Amygdala (tissue), 56 donors: ENCODE data around the gene DBP.

ENCODE experiments used
- DNase-seq, 56 donors: peaks; one replicate each; lab custom pipeline; 2025; lab: John Stamatoyannopoulos, UW

The DBP gene

DNA sequence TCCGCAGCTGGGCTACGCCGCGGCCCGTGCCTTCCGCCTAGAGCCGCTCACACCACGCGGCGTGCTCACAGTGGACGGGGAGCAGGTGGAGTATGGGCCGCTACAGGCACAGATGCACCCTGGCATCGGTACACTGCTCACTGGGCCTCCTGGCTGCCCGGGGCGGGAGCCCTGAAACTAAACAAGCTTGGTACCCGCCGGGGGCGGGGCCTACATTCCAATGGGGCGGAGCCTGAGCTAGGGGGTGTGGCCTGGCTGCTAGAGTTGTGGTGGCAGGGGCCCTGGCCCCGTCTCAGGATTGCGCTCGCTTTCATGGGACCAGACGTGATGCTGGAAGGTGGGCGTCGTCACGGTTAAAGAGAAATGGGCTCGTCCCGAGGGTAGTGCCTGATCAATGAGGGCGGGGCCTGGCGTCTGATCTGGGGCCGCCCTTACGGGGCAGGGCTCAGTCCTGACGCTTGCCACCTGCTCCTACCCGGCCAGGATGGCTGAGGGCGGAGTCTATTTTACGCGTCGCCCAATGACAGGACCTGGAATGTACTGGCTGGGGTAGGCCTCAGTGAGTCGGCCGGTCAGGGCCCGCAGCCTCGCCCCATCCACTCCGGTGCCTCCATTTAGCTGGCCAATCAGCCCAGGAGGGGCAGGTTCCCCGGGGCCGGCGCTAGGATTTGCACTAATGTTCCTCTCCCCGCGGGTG is 7.4 kb downstream of the DBP start:
- peak in 25 of 56 donors; percentile 23 to 69 (median 50) for DNase-seq

DNA sequence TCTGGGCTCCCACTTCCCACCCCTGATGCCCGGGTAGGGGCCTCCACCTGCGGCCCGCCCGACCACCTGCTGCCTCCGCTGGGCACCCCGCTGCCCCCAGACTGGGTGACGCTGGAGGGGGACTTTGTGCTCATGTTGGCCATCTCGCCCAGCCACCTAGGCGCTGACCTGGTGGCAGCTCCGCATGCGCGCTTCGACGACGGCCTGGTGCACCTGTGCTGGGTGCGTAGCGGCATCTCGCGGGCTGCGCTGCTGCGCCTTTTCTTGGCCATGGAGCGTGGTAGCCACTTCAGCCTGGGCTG is 7.9 kb downstream of the DBP start:
- DNase-seq: peak in 1 of 56 donors; percentile 61

DNA sequence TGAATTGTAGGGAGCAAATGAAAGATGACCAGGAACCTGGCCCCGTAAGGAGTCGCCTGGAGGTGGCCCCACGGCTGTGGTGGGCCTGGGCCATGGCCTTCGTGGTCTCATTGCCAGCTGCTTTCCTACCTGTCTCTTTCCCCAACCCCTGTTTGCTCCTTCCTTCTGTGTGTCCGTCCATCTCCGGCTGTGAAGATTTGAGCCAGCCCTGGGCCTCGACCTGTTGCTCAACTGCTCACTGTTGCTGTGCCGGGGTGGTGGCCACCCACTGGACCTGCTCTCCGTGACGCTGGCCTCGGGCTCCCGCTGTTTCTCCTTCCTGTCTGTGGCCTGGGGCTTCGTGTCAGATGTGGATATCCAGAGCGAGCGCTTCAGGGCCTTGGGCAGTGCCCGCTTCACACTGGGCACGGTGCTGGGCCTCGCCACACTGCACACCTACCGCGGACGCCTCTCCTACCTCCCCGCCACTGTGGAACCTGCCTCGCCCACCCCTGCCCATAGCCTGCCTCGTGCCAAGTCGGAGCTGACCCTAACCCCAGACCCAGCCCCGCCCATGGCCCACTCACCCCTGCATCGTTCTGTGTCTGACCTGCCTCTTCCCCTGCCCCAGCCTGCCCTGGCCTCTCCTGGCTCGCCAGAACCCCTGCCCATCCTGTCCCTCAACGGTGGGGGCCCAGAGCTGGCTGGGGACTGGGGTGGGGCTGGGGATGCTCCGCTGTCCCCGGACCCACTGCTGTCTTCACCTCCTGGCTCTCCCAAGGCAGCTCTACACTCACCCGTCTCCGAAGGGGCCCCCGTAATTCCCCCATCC is 8.5 kb downstream of the DBP start:
- DNase-seq: no peak

DNA sequence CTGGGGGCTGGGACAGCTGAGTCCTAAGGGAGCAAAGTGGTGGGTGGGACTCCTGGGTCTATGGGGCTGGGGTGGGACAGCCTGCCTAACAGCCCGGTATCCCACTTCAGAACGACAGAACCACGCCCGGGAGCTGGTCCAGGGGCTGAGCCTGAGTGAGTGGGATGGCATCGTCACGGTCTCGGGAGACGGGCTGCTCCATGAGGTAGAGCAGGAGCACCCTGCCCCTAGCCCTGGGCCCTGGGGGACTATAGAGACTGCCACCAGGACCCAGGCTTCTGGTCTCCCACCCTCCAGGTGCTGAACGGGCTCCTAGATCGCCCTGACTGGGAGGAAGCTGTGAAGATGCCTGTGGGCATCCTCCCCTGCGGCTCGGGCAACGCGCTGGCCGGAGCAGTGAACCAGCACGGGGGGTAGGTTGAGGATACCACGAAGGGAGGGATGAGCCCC is 9.3 kb downstream of the DBP start:
- no peak for DNase-seq

DNA sequence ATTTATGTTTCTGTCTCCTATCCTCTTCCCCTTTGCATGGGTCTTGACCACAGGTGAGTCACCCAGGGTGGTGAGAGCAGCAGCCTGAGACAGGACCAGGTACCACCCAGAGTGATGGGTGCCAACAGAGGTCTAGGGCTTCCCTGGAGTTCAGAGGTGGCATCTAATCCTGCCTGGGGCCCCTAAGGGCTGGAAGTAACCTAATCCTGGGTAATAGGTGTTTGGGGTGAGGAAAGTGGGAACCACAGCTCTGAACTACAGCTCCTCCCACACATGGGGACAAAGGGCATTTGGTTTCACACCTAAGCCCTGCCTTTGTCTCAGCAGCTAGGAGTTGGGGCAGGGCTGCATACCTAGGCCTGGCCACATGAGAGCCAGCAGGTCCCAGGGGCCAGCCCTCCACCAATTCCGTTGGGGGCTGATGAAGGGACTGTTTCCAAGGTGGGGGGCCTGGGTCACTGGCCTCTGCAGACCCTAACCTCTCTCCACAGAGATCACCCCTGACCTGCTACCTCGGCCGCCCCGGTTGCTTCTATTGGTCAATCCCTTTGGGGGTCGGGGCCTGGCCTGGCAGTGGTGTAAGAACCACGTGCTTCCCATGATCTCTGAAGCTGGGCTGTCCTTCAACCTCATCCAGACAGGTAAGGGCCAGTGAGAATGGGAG is 9.8 kb downstream of the DBP start:
- no peak for DNase-seq

DNA sequence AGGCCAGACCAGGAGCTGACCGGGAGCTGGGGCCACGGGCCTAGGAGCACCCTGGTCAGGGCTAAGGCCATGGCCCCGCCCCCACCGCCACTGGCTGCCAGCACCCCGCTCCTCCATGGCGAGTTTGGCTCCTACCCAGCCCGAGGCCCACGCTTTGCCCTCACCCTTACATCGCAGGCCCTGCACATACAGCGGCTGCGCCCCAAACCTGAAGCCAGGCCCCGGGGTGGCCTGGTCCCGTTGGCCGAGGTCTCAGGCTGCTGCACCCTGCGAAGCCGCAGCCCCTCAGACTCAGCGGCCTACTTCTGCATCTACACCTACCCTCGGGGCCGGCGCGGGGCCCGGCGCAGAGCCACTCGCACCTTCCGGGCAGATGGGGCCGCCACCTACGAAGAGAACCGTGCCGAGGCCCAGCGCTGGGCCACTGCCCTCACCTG is 11.3 kb downstream of the DBP start:
- DNase-seq: no peak

DNA sequence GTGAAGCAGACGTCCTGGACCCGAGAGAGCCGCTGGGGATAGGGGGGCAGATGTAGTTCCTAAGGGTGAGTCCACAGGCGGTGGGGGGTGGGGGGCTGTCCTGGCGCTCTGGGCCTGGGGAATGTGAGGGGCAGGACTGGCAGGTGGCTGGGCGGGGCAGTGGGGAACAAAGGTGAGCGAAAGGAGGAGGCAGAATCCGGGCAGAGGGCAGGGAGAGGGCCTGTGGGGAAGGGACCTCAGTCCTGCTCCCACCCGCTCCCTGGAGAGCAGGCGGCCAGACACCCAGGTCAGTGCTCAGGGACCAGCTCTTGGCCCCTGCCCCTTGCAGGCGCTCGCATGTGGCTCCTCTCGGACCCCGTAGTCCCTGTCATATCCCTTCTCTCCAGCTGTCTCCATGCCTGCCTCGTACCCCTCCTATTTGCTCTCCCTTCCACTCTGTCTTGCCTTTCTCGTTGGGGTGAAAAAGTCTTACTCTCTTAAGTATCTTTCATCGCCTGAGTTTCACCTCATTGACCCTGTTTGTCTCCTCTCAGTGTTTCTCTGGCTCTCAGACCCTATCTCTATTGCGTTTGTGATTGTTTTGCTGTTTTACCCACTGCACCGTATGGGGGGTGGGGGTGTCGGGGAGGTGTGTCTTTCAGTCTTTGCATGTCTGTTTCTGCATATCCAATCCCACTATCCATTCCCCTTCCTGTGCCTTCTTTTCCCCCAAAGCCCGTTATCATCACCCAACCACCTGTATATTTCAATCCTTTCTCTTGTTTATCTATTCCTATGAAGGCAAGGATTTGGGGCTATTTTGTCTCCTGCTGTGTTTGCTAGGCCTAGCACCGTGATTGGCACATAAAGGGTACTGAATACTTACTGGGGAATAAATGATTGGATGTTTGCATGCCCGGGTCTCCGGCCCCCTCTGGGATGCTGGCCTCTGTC is 12.1 kb downstream of the DBP start:
- no peak for DNase-seq

DNA sequence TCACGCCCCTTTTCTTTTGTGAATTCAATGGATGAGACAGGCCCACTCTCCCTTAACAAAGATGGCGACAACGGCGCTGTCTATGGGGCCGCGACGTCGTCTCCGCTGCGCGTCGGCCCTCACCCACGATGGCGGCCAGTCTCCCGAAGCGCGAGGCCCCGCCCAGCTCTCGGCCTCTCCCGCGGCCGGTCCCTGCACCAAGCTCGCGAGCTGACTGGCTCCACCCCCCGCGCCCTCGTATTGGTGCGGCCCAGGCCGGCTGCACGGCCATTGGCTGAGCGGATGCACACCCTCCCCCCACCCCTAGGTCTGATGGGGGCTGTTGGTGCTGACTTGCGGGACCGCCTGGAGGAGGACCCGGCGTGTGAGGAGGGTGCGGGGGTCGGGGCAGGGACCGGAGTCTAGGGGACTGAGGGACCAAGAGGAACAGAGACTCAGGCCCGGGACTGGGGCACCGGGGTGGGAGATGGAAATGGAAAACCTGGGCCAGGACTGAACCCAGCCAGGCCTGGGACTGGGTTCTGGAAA is 13.0 kb downstream of the DBP start:
- DNase-seq: peak; percentile 64 to 99 (median 96)

DNA sequence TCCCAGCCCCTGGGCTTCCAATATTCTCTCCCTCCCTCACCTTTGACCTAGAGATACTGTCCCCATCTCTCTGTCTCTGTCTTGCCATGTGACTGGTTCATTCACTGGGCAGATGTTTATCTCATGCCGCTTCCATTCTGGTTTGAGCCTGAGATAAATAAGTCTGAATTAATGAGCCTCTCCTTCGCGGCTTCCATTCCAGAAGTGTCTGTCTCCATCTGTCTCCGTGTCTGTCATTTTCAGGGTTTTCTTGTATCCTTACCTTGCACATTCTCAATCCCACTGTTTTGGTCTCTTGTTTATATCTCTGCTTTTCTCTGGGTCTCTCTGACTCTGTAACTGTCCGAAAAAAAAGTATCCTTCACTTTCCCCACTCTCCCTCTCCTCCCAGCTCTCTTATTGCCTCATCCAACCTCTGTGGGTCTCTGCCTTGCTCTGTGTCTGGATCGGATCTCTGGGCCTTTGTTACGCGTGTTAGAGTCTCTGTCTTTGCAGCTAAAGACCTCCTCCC is 13.6 kb downstream of the DBP start:
- peak in 2 of 56 donors; percentile 50 to 52 for DNase-seq

DNA sequence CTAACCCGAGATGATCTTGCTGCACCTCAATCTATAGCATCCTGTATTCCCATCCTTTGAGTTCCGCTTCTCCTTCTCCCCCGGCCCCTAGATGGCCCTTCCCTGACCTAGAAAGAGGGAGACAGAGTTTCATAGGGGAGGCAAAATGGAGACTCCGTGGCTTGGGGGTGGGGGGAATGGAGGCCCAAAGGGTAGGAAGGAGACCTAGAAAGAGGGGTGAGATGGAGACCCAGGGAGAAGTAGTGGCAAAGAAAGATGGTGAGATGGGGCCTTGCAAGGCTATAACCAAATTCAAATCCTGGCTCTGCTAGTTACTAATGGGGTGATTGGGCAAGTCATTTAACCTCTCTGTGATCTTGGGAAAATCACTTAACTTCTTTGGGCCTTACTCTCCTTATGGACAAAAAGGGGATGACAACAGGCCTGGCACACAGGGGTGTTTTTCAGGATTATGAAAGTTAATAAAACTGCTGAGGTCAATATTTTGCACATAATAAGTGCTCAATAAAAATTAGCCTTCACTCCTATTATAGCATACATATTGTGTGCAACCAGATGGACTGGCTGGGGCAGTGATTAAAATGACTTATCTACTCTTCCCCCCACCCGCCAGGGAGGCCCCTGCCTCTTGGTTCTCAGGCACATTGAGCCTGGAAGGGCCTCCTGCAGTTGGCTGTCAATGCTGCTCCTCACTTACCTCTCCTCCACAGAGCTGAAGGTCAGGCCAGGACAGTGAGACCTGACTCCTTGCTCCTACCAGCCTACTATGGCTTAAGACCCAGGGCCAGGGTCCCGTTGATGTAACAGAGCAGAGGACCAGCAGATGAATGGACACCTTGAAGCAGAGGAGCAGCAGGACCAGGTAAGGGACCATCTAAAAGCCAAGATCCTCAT is 17.2 kb downstream of the DBP start:
- DNase-seq: no peak

DNA sequence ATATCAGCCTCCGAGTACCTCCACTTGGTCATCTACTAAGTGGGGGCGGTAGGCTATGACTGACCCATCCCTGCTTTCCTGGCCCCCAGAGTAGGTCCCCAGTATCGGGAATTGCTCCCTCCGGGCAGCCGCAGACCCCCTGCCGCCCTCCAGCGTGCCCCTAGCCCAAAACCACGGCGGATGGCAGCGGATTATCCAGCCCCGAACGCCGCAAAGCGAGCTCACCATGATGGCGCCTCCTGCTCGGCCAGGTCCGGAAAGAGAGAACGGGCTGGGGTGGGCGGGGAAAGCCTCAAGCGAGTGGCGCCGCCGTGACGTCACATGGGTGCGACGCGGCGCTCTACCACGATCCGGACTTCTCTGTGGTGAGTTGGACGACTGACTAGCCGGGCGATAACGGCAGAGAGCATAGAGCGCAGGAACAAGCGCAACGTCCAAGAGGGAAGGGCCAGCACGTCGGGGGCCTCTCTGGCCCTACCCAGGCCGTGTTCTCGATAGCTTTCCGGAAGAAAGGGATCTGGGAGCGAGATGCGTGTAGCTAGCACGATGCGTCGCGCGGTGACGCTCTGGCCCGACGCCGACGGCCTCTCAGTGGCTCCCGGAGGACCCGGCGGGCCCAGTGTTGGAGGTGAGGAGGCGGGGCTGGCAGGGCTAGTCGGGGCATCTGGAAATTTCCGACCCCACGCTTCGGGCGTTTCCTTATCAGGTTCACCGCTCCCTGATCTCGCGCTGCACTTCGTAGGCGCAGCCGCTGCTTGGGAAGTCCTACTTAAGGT is 18.1 kb downstream of the DBP start, which contains the start of the genes RPL18 and SPHK2:
Gene RPL18 (minus strand): TSS at position 263 of the 776 bp plus-strand sequence. CDS start 35 bp downstream, at position 228.
Gene SPHK2 (plus strand): TSS at position 591 of the 776 bp plus-strand sequence. CDS start 1,009 bp downstream, outside the sequence.
- peak; percentile 85 to 100 (median 99) for DNase-seq

DNA sequence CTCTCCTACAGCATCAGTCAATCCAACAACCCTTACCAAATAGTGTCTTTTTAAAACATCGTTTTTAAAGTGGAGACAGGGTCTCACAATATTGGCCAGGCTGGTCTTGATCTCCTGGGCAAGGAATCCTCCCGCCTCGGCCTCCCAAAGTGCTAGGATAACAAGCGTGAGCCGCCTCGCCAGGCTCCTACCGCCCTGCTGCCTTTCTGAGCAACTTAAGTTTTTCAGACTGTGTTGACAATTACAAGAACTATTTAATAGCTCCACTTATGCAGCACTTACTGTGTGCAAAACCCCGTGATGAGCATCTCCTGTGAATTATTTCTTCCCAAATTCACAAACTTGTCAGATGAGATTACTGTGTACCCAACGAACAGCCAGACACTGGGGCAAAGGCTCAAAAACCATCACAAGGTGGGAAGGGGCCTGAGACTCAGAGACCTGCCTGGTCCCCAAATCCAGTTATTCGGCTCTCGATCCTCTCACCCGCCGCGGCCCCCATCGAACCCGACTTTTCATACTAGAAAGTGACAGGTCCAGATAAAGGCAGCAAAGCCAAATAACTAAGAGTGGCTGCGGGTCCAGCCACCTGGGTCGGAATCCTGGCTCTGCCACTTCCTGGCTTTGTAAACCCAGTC is 18.8 kb downstream of the DBP start:
- DNase-seq: peak in 2 of 56 donors; percentile 63 to 74

DNA sequence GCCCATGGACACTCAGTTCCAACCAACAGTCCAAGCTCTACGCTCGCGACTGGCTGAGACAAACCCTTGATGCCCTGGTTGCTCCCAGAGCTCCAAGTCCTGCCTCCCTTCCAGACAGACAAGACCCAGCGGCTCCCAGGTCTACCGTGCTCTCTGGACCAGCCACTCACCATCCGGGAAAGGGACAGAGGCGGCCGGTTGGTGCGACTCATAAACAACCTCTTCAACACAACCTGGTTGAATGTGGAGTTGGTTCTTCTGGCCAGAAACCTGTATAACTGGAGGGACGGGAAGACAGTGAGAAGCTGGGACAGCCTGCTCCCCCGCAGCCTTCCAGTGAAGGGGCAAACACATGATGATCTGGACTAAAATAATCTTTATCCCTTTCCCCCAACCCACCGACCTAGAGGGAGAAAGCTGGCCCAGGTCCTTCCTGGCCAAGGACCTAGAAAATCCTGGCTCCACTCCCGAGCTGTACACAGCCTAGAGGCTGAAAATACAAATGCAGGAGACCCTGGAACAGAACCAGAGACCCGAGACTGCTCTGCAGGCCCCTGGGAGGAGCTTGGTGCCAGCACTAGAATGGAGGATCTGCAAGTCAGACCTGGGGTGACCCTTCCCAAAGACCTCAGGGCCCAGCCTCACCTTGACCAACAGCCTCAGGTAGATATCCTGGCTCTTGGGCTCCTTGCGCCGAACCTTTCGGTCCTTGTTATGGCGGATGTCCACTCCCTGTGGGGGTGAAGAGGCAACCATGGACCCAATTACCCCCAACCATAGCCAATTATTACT is 19.8 kb downstream of the DBP start:
- DNase-seq: peak in 3 of 56 donors; percentile 24 to 38 (median 34)

DNA sequence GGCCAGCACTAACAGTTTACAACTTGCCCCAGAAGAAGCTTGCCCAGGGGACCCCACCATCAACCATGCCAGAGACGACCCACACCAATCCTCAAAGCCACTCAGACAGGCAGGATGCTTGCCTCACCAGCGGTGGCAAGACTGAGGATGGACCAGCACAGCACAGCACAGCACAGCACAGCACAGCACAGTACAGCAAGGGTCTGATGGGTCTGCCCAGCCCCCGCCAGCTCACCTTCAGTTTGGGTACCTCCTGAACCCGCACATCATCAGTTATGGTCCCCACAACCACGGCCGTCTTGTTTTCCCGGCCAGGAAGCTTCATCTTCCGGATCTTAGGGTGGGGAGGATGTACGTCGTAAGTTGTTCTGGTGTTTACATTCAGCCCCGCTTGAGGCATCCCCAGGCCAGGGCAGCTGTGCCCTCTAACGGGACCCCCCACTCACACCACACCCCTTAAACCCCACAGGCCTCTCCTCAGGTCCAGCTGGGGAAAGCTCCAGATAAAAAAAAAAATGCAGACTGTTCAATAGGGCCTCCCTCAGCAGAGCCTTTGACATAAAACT is 20.6 kb downstream of the DBP start:
- no peak for DNase-seq

DNA sequence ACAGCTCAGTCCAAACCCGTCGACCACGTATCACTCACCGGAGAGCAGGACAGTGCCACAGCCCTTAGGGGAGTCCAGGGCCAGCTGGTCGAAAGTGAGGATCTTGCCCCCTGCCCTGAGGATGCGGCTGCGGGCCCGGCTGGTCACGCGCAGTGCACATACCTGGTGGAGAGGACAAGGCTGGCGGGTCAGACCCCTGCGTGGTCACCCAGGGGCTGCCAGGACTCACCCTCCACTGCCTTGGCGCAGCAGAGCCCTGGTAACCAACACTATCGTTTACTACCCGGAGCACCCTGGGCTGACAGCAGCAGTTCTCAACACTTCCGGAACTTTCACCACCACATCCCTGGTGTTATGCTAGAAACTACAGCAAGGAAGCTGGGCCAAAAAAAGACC is 21.1 kb downstream of the DBP start:
- no peak for DNase-seq
